PC-9 (cell line): ENCODE results near the gene UBA1.

ENCODE experiments used
- EZH2 ChIP-seq: fragments of 200-600 bp; sonication (generic); IDR thresholded peaks from 2 replicates; pipeline ENCODE4 v1.8.0; 2017; ENCODE audit warnings: antibody characterized with exemption, low read depth
- TF ChIP-seq, protein P1 (sequence below): fragments of 200-600 bp; sonication (generic); conservative IDR thresholded peaks from 2 replicates; pipeline ENCODE4 v1.6.1; 2017; ENCODE audit warnings: mixed run types, antibody characterized with exemption, mild to moderate bottlenecking, moderate library complexity

DNA sequence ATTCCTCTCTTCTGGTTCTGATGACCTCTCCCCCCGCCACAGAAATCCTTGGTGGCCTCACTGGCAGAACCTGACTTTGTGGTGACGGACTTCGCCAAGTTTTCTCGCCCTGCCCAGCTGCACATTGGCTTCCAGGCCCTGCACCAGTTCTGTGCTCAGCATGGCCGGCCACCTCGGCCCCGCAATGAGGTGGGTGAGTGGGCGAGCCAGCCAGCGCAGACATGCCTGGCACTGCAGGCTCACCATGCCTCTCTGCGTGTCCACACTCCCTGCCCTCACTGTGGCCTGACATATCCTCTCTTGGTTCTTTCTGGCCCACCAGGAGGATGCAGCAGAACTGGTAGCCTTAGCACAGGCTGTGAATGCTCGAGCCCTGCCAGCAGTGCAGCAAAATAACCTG lies 8.7 kb downstream of the UBA1 start:
- TF ChIP-seq, protein P1, sequence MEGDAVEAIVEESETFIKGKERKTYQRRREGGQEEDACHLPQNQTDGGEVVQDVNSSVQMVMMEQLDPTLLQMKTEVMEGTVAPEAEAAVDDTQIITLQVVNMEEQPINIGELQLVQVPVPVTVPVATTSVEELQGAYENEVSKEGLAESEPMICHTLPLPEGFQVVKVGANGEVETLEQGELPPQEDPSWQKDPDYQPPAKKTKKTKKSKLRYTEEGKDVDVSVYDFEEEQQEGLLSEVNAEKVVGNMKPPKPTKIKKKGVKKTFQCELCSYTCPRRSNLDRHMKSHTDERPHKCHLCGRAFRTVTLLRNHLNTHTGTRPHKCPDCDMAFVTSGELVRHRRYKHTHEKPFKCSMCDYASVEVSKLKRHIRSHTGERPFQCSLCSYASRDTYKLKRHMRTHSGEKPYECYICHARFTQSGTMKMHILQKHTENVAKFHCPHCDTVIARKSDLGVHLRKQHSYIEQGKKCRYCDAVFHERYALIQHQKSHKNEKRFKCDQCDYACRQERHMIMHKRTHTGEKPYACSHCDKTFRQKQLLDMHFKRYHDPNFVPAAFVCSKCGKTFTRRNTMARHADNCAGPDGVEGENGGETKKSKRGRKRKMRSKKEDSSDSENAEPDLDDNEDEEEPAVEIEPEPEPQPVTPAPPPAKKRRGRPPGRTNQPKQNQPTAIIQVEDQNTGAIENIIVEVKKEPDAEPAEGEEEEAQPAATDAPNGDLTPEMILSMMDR, result no peak
- TF ChIP-seq EZH2, result no peak
